RWPE1 (cell line): ENCODE data around the gene TMC1.

ENCODE experiments used
- CTCF ChIA-PET: fragments of 350-600 bp; sonication (Branson Sonifier 250); formaldehyde crosslinking; extraction: SDS; loops from one replicate; lab custom pipeline; 2021; lab: Yijun Ruan, JAX
- POLR2A ChIA-PET: fragments of 400-600 bp; formaldehyde crosslinking; extraction: SDS; loops from one replicate; lab custom pipeline; 2020; ENCODE audit warnings: antibody characterized with exemption; ENCODE audit not compliant: low non-redundant PET; lab: Yijun Ruan, JAX
- DNase-seq: peaks from one replicate; pipeline ENCODE4 v3.0.0; 2012; ENCODE audit warnings: low spot score
- H3K27ac ChIP-seq: fragments of 450-650 bp; 2 replicates; pipeline ENCODE4 v1.5.1; 2017
- TF ChIP-seq, protein P1 (sequence below): fragments of 450-650 bp; conservative IDR thresholded peaks from 2 replicates; pipeline ENCODE4 v1.5.1; 2017; ENCODE audit warnings: low read depth, mild to moderate bottlenecking

TMC1 gene

DNA sequence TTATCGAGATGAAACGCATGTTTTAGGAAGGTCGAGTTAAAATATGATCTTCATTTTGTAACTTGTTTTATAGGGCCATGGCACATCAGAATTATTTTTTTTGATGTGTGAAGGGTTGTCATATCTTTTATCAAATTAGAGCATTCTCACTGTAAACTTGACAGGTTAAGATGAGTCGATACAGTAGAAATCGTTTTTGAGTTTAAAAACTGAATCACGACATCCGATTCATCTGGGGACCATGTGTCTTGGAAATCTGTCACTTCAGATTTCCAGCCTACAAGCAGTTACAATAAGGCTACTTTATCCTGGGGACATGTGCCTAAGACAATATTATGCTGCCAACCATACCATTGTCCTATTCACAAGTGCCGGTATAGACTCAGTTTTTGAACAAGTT, 295.3 kb downstream of the TMC1 start:
- TF ChIP-seq, protein P1, sequence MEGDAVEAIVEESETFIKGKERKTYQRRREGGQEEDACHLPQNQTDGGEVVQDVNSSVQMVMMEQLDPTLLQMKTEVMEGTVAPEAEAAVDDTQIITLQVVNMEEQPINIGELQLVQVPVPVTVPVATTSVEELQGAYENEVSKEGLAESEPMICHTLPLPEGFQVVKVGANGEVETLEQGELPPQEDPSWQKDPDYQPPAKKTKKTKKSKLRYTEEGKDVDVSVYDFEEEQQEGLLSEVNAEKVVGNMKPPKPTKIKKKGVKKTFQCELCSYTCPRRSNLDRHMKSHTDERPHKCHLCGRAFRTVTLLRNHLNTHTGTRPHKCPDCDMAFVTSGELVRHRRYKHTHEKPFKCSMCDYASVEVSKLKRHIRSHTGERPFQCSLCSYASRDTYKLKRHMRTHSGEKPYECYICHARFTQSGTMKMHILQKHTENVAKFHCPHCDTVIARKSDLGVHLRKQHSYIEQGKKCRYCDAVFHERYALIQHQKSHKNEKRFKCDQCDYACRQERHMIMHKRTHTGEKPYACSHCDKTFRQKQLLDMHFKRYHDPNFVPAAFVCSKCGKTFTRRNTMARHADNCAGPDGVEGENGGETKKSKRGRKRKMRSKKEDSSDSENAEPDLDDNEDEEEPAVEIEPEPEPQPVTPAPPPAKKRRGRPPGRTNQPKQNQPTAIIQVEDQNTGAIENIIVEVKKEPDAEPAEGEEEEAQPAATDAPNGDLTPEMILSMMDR, result no peak
- CTCF ChIA-PET, result no interaction called here
- POLR2A ChIA-PET, result no interaction called here
- no peak overlapping the region for H3K27ac ChIP-seq
- no peak for DNase-seq

GRCh38 chr9:72817413-72817812, 296.0 kb downstream of the TMC1 start:
- TF ChIP-seq, protein P1, result no peak
- no peak for DNase-seq
- no peak overlapping the region for H3K27ac ChIP-seq
- ChIA-PET POLR2A (no interaction called here), CTCF (interaction anchor here (1.1 kb wide), 1 partner anchor 40 kb away, joined by 4 read pairs; no protein-coding TSS in a partner anchor)

DNA sequence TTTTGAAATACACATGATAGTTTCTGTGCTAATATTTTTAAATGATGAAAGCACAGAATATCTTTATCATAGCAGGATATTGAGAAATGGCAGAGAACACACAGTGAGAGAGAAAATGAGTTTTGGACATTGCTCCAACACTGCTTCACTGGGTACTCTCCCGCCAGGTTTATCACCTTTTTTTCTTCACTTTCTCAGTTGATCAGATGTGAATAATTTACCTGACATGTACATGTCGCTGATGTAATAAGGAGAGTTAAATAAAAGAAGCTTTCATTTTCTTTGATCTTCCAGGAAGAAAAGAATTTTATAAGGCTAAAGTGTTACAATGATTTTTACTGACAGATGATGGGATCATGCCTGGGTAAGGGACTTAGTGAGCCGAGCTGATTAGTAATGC, 297.0 kb downstream of the TMC1 start:
- ChIA-PET CTCF (interaction anchor here (0.7 to 1.1 kb wide), 2 partner anchors 39 to 218 kb away, joined by 4 read pairs; no protein-coding TSS in a partner anchor), POLR2A (no interaction called here)
- no peak overlapping the region for H3K27ac ChIP-seq
- DNase-seq, result no peak
- TF ChIP-seq, protein P1, result no peak

GRCh38 chr9:72823971-72824370, 302.6 kb downstream of the TMC1 start:
- ChIA-PET POLR2A (no interaction called here), CTCF (no interaction called here)
- no peak for DNase-seq
- TF ChIP-seq, protein P1, result no peak
- H3K27ac ChIP-seq, result no peak overlapping the region

DNA sequence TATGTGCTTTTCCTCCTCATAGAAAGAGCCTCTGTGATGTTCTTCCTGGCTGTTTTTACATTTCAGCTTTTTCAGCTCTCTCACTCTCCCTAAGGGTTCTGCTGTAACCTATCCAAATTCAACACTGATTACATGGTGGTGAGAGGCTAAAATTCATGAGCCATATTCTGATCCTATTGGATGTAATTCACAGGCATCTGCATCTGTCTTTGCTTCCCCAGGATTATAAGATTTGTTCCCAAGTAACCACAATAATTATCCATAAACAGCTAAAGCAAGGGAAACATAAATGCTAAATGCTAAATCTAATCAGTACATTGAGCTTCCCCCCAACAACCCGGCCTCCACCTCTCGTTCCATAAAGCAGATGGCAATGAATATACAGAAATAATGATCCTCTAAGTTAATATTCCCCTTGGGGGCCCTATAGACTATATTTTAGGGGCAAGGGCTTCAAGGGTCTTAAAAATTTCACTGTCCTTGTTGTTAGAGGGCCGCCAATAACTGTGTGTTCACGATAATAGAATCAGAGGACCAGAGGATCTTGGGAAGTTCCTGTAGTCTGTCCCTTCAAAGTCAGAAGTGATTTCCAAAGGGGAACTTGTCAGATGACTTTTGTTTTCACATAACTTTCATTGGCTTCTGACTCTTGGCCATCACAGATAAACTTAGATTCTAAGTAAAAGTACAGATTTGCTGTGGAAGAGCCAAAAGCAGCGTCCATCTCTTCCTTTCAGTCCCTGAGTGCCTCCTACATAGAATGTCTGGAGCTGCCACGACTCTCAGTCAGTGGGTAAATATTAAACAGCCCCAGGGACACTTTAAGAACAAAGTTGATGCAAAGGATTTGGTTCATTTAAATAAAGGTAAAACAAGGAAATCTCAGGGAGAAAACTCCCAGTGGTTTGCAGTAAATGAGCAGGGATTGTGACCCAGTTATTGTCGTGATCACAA, 305.9 kb downstream of the TMC1 start:
- H3K27ac ChIP-seq, result no peak overlapping the region
- TF ChIP-seq, protein P1, result no peak
- POLR2A ChIA-PET, result no interaction called here
- CTCF ChIA-PET, result interaction anchor here (1.1 to 1.3 kb wide), 3 partner anchors 12 to 547 kb away, joined by 3 to 5 read pairs (median 4); no protein-coding TSS in a partner anchor
- no peak for DNase-seq

GRCh38 chr9:72827950-72828731, 306.7 kb downstream of the TMC1 start:
- ChIA-PET CTCF (interaction anchor here (0.6 to 1.1 kb wide), 3 partner anchors 85 to 789 kb away, joined by 3 to 4 read pairs (median 3); no protein-coding TSS in a partner anchor), POLR2A (interaction anchor here (0.7 kb wide), 1 partner anchor 487 kb away, joined by 3 read pairs; no protein-coding TSS in a partner anchor)
- no peak overlapping the region for H3K27ac ChIP-seq
- TF ChIP-seq, protein P1, result no peak
- DNase-seq, result peak; percentile 89
